ENCODE measurements around the gene SEC31A.
"Not testable (repeated sequence)": the region's sequence is repeated elsewhere in the genome, so short reads cannot be mapped to it uniquely, and the experiment has no call there.

SEC31A gene

GRCh38 chr4:82892467-82892802 lies 1.5 kb upstream of the SEC31A start:
- DNase-seq (ENCODE audit: low spot score), result no peak

DNA sequence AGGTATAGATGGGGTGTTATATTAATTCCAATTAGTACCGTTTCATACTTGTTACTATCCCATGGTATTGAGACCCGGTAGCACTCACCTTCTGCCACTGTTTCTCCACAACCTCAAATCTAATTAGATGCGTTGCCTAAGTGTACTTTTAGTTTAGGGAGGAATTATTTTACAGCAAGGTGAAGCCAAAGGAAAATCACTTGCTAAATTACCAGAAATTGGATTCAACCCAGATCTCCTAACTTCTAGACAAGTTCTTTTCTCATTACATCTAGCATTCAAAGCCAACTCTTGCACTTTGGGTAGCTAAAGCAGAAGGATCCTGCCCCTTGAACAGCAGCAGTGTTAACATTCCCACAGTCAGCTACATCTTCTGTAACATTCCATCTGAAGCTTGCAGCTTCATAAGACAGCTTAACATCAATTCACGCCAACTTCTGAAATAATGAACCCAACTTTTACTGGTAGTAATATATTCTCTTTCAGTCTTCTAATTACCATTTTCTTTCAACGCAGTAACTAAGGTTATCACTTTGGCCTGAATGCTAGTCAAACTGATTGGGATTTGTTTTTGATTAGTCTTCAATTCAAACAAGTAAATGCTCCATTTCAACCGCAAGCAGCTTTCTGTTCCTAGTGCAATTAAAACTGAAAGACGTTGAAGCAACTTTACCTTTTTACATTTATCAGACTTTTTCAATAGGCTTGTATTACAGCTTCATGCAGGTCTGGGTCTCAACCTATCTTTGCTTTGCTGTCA lies 934 bp upstream of the SEC31A start:
- no peak for DNase-seq (ENCODE audit: low spot score)

GRCh38 chr4:82890528-82890900 lies 439 bp downstream of the SEC31A start:
- no peak for DNase-seq (ENCODE audit: low spot score)

- DNase-seq (ENCODE audit: low spot score), result no peak
Measured at GRCh38 chr4:82889287-82889686, 1.7 kb downstream of the SEC31A start.

- no peak for DNase-seq (ENCODE audit: low spot score)
Measured at GRCh38 chr4:82886147-82886942, 4.6 kb downstream of the SEC31A start.

DNA sequence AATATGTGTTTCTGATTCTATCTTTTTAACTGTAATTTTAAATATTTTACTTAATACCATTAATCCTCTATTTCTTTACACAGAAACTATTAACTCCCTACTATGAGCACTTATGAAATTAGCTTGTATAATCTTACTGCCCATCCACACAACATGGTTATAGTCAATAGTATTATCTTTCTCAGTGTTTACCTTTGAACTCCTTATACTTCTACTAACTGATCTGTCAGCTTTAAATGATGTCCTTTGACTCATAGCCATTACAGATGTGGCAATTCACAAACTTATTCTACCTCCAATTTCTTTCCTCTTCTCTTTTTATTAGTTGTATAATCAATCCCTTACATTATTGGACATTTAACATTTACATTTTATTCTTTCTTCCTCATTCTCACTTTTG lies 5.5 kb downstream of the SEC31A start:
- DNase-seq (ENCODE audit: low spot score), result no peak

GRCh38 chr4:82868572-82868971 lies 22.4 kb downstream of the SEC31A start:
- no peak for DNase-seq (ENCODE audit: low spot score)

- DNase-seq (ENCODE audit: low spot score), result no peak
Measured at GRCh38 chr4:82866706-82867385, 24.1 kb downstream of the SEC31A start.

DNA sequence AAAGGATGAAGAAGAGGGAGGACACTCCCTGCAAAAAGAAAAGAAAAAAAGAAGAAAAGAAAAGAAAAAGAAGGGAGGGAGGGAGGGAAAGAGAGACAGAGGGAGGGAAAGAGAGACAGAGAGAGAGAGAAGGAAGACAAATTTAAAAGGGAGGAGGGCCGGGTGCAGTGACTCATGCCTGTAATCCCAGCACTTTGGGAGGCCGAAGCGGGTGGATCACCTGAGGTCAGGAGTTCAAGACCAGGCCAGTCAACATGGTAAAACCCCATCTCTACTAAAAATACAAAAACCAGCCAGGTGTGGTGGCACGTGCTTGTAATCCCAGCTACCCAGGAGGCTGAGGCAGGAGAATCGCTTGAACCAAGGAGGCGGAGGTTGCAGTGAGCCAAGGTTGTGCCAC lies 24.9 kb downstream of the SEC31A start:
- not testable (repeated sequence) for DNase-seq (ENCODE audit: low spot score)

DNA sequence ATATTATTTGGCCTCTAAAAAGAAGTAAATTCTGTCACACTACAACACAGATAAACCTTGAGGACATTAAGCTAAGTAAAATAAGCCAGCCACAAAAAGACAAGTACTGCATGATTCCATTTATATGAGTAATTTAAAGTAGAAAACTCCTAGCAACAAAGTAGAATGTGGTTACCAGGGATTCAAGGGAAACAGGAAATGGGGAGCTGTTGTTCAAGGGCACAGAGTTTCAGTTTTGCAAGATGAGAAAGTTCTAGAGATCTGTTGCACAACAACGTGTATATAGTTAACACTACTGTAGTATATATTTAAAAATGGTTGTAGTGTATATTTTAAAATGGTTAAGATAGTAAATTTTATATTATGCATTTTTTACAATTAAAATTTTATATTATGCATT lies 25.4 kb downstream of the SEC31A start:
- DNase-seq (ENCODE audit: low spot score), result peak; percentile 67

- DNase-seq (ENCODE audit: low spot score), result no peak
Measured at GRCh38 chr4:82864336-82864979, 26.5 kb downstream of the SEC31A start.

GRCh38 chr4:82861529-82861928 lies 29.4 kb downstream of the SEC31A start:
- DNase-seq (ENCODE audit: low spot score), result no peak

- not testable (repeated sequence) for DNase-seq (ENCODE audit: low spot score)
Measured at GRCh38 chr4:82860487-82860886, 30.5 kb downstream of the SEC31A start.

GRCh38 chr4:82852751-82853285 lies 38.1 kb downstream of the SEC31A start:
- DNase-seq (ENCODE audit: low spot score), result no peak

GRCh38 chr4:82851885-82852750 lies 38.8 kb downstream of the SEC31A start:
- DNase-seq (ENCODE audit: low spot score), result peak; percentile 16

DNA sequence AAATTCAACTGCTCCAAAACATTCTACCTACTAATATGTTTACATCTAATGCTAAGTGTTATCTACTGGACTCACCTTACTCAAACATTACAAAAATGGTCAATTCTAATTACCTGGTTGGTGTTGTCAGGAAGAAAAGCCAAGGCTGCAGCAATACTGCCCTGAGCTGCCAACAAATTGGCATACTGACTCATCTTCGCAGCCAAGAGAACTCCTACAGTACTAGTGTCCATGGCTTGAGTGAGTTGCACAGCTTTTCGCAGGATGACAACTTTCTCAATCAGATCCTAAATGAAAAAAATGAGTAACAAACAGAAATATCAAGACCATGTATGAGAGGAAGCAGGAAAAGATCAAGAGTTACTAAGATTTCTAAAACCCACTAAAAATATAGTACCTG lies 39.6 kb downstream of the SEC31A start:
- no peak for DNase-seq (ENCODE audit: low spot score)

DNA sequence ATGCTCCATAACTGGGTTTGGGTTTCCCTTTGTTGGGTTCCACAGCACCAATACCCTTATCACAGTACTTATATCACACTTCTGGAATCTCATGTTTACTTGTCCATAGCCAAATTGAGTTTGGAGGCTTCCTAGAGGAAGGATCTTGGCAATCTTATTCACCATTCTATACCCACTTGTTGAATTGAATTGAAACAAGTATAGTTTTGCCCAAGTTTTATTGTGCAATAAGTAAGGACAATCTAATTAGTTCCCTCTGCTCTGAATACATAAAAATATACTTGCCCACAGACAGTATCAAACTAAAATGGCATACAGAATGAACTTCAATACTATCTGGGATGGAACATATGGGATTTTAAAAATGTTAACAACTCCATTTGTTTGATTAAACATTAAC lies 40.3 kb downstream of the SEC31A start:
- no peak for DNase-seq (ENCODE audit: low spot score)

GRCh38 chr4:82848706-82849105 lies 42.2 kb downstream of the SEC31A start:
- no peak for DNase-seq (ENCODE audit: low spot score)

GRCh38 chr4:82842593-82842992 lies 48.4 kb downstream of the SEC31A start:
- DNase-seq (ENCODE audit: low spot score), result peak; percentile 21

- DNase-seq (ENCODE audit: low spot score), result no peak
Measured at GRCh38 chr4:82839624-82840023, 51.3 kb downstream of the SEC31A start.

DNA sequence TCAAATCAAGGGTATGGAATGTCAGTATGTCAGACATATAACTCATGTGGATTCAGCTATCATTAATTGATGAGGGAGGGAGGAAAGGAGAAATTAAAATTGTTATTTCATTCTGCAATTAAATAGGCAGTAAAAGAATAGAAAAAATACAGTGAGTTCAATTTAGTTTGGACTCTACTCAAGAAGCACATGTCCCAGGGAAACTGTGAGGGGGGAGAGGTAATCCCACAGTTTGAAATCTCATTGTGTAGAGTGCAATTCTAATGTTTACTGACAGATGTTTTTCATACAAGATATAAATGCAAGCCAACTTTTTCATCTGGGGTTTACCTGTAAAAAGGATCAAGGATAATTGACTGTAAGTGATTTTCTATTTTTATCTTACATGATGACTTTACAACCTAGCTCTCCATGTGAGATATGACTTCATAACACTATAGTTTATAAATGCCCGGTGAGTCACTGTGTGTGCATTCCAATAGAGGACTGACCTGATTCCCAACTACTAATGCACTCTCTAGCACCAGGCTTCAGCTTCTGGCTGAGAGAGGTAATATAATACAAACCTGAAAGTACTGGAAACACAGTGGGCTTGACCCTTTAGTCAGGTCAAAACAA lies 57.1 kb downstream of the SEC31A start:
- peak; percentile 63 for DNase-seq (ENCODE audit: low spot score)
